Keratinocyte (primary cell): ENCODE results near the gene GPR26.

ENCODE experiments used
- EZH2 ChIP-seq: IDR thresholded peaks from one replicate; pipeline ENCODE4 v1.6.1; 2012; ENCODE audit warnings: inconsistent platforms, mild to moderate bottlenecking, low read length, moderate library complexity
- TF ChIP-seq, protein P1 (sequence below), 3 experiments: IDR thresholded peaks in 1 of 3; conservative IDR thresholded peaks in 1 of 3; optimal IDR thresholded peaks in 1 of 3; 2 replicates in 2 of 3; 3 replicates in 1 of 3; pipeline versions ENCODE3 to v1.5.1; 2011; ENCODE audit warnings: low read length in 3 of 3, mild to moderate bottlenecking in 3 of 3, moderate library complexity in 2 of 3, control low read depth in 1 of 3, inconsistent platforms in 1 of 3; ENCODE audit not compliant: insufficient read depth in 2 of 3; ENCODE audit errors: extremely low read depth in 1 of 3

DNA sequence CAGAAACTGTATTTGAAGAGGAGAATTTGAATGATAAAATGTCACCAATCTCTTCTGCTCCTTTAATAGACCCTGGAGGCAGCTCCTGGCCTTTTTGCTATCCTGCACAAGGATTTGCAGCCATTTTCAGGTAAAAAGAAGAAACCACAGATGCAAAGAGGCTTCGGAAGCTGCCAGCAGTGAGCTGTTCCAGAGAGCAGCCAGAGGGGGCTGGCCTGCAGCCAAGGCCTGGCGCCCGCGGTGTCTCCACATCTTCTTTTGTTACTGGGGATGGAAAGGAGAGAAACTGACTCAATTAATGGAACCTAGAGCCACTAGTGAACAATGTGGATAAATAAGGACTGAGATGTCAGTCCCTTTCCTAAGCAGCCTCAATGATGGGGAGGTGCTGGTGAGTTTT, 23.9 kb upstream of the GPR26 start:
- TF ChIP-seq, protein P1, sequence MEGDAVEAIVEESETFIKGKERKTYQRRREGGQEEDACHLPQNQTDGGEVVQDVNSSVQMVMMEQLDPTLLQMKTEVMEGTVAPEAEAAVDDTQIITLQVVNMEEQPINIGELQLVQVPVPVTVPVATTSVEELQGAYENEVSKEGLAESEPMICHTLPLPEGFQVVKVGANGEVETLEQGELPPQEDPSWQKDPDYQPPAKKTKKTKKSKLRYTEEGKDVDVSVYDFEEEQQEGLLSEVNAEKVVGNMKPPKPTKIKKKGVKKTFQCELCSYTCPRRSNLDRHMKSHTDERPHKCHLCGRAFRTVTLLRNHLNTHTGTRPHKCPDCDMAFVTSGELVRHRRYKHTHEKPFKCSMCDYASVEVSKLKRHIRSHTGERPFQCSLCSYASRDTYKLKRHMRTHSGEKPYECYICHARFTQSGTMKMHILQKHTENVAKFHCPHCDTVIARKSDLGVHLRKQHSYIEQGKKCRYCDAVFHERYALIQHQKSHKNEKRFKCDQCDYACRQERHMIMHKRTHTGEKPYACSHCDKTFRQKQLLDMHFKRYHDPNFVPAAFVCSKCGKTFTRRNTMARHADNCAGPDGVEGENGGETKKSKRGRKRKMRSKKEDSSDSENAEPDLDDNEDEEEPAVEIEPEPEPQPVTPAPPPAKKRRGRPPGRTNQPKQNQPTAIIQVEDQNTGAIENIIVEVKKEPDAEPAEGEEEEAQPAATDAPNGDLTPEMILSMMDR (optimal IDR thresholded peaks at IDR 0.05 in 1 of 3, IDR thresholded peaks at IDR 0.05 in 1 of 3, conservative IDR thresholded peaks at IDR 0.05 in 1 of 3; ENCODE audit: extremely low read depth in 1 of 3, insufficient read depth in 2 of 3, low read length in 3 of 3) = no peak
- no peak for TF ChIP-seq EZH2
